ENCODE results near the gene LHPP. TPM values are rescaled to one million over a fixed set of nuclear protein-coding genes. Genes with fewer than 3 reads are reported as not detected.
A peak's percentile ranks its signal among the peaks of the same experiment; 100 is the strongest.

The LHPP gene
- total RNA-seq, 4 donors from 2014 or later: 20.3 to 116 (median 22.4) TPM

GRCh38 chr10:124525751-124526600, 64.4 kb downstream of the LHPP start:
- no peak for DNase-seq
- intact Hi-C loops (cut with DNase I; ENCODE audit: low total_unique reads) (no loop called here), in situ Hi-C loops (cut with MboI; ENCODE audit: low pct_ligation_motif_present in 1 of 4, low pct_unique_long_range_greater_than_20kb in 1 of 4, low sequenced_read_pairs in 3 of 4) (loop anchor here in 2 of 4 donors (25.0 kb wide), 1 partner anchor 311 kb away; no protein-coding TSS in a partner anchor)
- peak overlapping the region; percentile 47 to 84 (median 58) for H3K27ac ChIP-seq
- 89 to 92% methylated on average over 6 to 19 of the region's 20 CpGs for WGBS, 2 donors (ENCODE audit: low coverage in 1 of 2)
- no peak overlapping the region for H3K4me3 ChIP-seq
- H3K4me1 ChIP-seq: peaks cover 15 to 48% (median 26%) of the 10 kb centered on the region in 4 donors
- no peak for TF ChIP-seq CTCF (IDR thresholded peaks at IDR 0.05)
- TF ChIP-seq EP300 (IDR thresholded peaks at IDR 0.05; ENCODE audit: low read depth): no peak
- no peak for TF ChIP-seq POLR2A (IDR thresholded peaks at IDR 0.05)
- TF ChIP-seq POLR2AphosphoS5 (IDR thresholded peaks at IDR 0.05): no peak
- no peaks in the 10 kb centered on the region for H3K36me3 ChIP-seq
- H3K27me3 ChIP-seq: no peaks in the 10 kb centered on the region
- H3K9me3 ChIP-seq: no peaks in the 10 kb centered on the region

- WGBS, 2 donors (ENCODE audit: low coverage in 1 of 2): 89% methylated on average over 15 of the region's 17 CpGs; no CpG with 5 or more reads in 1 of the 2 donors
- peak overlapping the region in 3 of 4 donors; percentile 6 to 84 (median 65) for H3K27ac ChIP-seq
- H3K27me3 ChIP-seq: no peaks in the 10 kb centered on the region
- H3K4me3 ChIP-seq: no peak overlapping the region
- DNase-seq: no peak
- TF ChIP-seq EP300 (IDR thresholded peaks at IDR 0.05; ENCODE audit: low read depth): no peak
- TF ChIP-seq POLR2A (IDR thresholded peaks at IDR 0.05): no peak
- no peak for TF ChIP-seq CTCF (IDR thresholded peaks at IDR 0.05)
- TF ChIP-seq POLR2AphosphoS5 (IDR thresholded peaks at IDR 0.05): no peak
- H3K4me1 ChIP-seq: peaks cover 15 to 48% (median 26%) of the 10 kb centered on the region in 4 donors
- no peaks in the 10 kb centered on the region for H3K36me3 ChIP-seq
- in situ Hi-C loops (cut with MboI; ENCODE audit: low pct_ligation_motif_present in 1 of 4, low pct_unique_long_range_greater_than_20kb in 1 of 4, low sequenced_read_pairs in 3 of 4): loop anchor here in 2 of 4 donors (25.0 kb wide), 1 partner anchor 311 kb away; no protein-coding TSS in a partner anchor
- intact Hi-C loops (cut with DNase I; ENCODE audit: low total_unique reads): no loop called here
- H3K9me3 ChIP-seq: no peaks in the 10 kb centered on the region
Measured at GRCh38 chr10:124526621-124527267, 65.1 kb downstream of the LHPP start.

GRCh38 chr10:124527874-124528395, 66.3 kb downstream of the LHPP start:
- Histone ChIP-seq H3K9me3 (no peaks in the 10 kb centered on the region), H3K36me3 (no peaks in the 10 kb centered on the region), H3K4me3 (no peak overlapping the region), H3K27me3 (no peaks in the 10 kb centered on the region), H3K4me1 (peaks cover 11 to 38% (median 21%) of the 10 kb centered on the region in 4 donors), H3K27ac (no peak overlapping the region)
- in situ Hi-C loops (cut with MboI; ENCODE audit: low pct_ligation_motif_present in 1 of 4, low pct_unique_long_range_greater_than_20kb in 1 of 4, low sequenced_read_pairs in 3 of 4) (loop anchor here in 2 of 4 donors (25.0 kb wide), 1 partner anchor 309 kb away; no protein-coding TSS in a partner anchor), intact Hi-C loops (cut with DNase I; ENCODE audit: low total_unique reads) (no loop called here)
- no peak for DNase-seq
- 87 to 100% methylated on average over 2 to 11 of the region's 11 CpGs for WGBS, 2 donors (ENCODE audit: low coverage in 1 of 2)
- TF ChIP-seq POLR2AphosphoS5 (IDR thresholded peaks at IDR 0.05) (no peak), EP300 (IDR thresholded peaks at IDR 0.05; ENCODE audit: low read depth) (no peak), POLR2A (IDR thresholded peaks at IDR 0.05) (no peak), CTCF (IDR thresholded peaks at IDR 0.05) (no peak)

All from transverse colon (tissue), 4 donors.